ENCODE data around the gene CEP104.
"Not testable (repeated sequence)": the region's sequence is repeated elsewhere in the genome, so short reads cannot be mapped to it uniquely, and the experiment has no call there.

The CEP104 gene

DNA sequence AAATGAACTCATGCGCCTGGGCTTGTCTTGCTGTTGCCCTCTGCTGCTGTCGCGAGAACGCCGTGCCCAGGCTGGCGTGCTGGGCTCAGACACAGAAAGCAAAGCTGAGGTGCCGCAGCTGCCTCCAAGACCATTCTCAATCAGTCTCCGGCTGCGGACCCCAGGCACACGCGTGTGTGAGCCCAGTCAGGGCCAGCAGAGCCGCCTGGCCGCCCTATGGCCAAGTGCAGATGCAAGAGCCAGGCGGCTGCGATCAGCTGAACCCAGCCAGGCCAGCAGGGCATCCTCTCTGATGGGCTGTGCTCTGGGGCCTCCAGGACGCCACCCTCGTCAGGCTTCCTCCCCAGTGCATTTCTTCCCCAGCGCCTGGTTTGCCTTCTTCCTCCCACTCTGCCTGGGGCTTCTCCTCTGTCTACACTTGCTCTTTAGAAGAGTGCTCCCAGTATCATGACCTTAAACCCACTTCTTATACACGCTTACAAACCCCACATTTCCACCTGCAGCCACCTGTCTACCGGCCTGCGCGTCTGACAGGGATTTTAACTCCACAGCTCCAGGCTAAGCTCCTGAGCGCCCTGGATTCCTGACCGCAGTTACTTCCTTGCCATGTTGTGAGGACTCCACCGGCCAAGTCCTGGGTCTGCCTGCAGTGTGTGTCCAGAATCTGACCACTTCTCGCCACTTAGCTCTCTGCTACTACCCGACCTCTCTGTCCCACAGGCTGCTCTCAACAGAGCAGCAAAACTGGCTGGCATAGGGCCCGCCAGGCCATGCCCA lies 39.0 kb downstream of the CEP104 start:
- no peak overlapping the region for H3K4me3 ChIP-seq (ENCODE audit: insufficient read depth, low read depth, low read length, poor library complexity, severe bottlenecking)
- H3K4me1 ChIP-seq (ENCODE audit: control insufficient read depth, insufficient read depth, low read length, poor library complexity, severe bottlenecking): no peaks in the 10 kb centered on the region
- no peaks in the 10 kb centered on the region for H3K9me3 ChIP-seq (ENCODE audit: control insufficient read depth, low read length)
- peaks cover 24% of the 10 kb centered on the region for H3K36me3 ChIP-seq (ENCODE audit: control insufficient read depth, insufficient read depth, low read length)
- DNase-seq: no peak
- no peaks in the 10 kb centered on the region for H3K27me3 ChIP-seq (replicated peaks; ENCODE audit: control insufficient read depth, insufficient read depth, low read length, poor library complexity, severe bottlenecking)
- no peak overlapping the region for H3K27ac ChIP-seq (ENCODE audit: insufficient read depth, low read length, poor library complexity, severe bottlenecking)

DNA sequence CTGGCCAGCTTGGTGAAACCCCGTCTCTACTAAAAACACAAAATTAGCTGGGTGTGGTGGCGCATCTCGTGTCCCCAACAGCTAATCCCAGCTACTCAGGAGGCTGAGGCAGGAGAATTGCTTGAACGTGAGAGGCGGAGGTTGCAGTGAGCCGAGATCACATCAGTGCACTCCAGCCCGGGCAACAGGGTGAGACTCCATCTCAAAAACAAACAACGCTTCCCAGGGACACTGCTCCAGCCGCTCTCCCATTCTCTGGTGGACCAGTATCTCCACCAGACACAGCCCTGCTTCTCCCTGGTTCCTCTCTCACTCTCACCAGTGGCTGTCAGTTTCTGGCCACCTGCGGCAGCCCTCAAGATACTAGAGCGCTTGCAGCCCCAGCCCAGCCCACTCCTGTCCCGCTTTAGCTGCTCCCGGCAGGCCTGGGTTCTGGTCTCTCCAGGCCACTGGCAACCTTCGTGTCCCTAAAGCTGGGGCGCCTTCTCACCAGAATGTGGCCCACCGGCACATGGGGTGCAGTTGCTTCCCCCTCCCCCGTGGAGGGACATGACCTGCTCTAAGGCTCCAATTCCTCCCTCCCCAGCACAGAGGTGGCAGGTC lies 39.8 kb downstream of the CEP104 start:
- Histone ChIP-seq H3K36me3 (ENCODE audit: control insufficient read depth, insufficient read depth, low read length) (peaks cover 24% of the 10 kb centered on the region), H3K4me3 (ENCODE audit: insufficient read depth, low read depth, low read length, poor library complexity, severe bottlenecking) (no peak overlapping the region), H3K27me3 (replicated peaks; ENCODE audit: control insufficient read depth, insufficient read depth, low read length, poor library complexity, severe bottlenecking) (no peaks in the 10 kb centered on the region), H3K27ac (ENCODE audit: insufficient read depth, low read length, poor library complexity, severe bottlenecking) (no peak overlapping the region), H3K9me3 (ENCODE audit: control insufficient read depth, low read length) (no peaks in the 10 kb centered on the region), H3K4me1 (ENCODE audit: control insufficient read depth, insufficient read depth, low read length, poor library complexity, severe bottlenecking) (no peaks in the 10 kb centered on the region)
- DNase-seq: no peak

DNA sequence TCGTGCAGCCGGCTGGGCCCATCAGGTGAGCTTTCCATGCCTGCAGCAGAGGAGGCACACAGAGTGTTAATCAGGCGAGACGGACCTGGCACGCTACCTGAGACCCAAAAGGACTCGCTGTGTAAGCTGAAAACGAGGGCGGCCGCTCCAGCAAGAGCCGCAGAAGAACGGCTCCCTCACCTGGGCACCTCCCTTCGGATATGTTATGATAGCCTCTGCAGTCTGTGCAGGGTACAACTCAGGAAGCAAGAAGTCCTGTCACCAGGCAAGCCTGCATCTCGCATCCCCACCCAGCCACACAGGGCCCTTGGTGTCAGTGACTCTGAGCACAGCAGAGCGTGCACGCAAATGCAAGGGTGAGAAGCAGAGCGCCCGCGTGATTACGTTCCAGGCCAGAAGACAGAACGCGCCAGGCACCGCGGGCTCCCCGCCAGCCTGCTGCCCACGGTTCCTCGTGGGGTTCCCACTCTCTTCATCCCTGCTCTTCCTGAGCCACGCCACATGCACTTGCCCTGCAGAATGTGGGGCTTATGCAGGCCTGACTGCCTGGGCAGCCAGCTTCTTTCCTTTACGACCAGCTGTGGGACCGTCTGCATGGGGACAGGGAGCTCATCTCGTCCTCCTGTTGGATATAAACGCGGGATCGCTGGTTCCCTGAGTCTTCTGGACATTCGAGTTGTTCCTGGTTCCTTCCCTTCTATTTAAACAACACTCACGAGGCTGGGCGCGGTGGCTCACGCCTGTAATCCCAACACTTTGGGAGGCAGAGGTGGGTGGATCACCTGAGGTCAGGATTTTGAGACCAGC lies 40.5 kb downstream of the CEP104 start:
- Histone ChIP-seq H3K9me3 (ENCODE audit: control insufficient read depth, low read length) (no peaks in the 10 kb centered on the region), H3K4me3 (ENCODE audit: insufficient read depth, low read depth, low read length, poor library complexity, severe bottlenecking) (no peak overlapping the region), H3K27me3 (replicated peaks; ENCODE audit: control insufficient read depth, insufficient read depth, low read length, poor library complexity, severe bottlenecking) (no peaks in the 10 kb centered on the region), H3K27ac (ENCODE audit: insufficient read depth, low read length, poor library complexity, severe bottlenecking) (no peak overlapping the region), H3K4me1 (ENCODE audit: control insufficient read depth, insufficient read depth, low read length, poor library complexity, severe bottlenecking) (no peaks in the 10 kb centered on the region), H3K36me3 (ENCODE audit: control insufficient read depth, insufficient read depth, low read length) (peaks cover 20% of the 10 kb centered on the region)
- no peak for DNase-seq

DNA sequence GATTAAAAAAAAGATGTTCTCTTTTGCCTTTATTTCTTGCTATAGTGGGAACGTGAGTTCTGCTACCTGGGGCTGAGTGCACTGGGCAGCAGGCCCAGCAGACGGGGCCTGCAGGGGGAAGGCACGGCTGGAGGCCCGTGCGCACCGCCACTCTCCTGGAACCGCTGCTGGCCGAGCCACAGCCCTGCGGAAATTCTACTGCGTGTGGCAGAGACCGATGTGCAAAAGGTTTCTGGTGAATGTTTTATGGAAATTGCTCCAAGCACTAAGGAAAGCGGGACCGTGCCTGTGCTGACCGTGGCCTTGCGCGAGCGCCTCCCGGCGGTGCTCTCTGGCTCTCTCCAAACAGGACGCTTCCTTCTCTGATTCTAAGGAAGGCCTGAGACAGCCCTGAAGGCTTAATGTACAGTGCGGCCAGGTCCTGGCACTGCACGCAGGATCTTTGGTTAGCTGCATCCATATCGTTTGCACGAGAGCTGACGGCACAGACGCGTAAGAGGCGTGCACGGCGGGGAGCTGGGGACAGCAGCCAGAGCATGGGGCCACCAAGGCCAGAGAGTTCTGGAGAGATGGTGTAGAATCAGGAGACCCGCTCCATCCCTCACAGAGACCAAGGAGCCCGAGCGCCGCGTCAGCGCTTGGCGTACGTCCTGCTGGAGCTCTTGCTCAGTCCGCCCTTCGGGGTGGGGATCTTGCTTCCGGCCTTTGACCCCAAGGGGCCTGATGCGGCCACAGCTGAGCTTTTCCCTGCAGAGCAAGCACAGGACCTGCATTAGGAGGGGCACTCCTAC lies 42.0 kb downstream of the CEP104 start:
- Histone ChIP-seq H3K36me3 (ENCODE audit: control insufficient read depth, insufficient read depth, low read length) (peaks cover 11% of the 10 kb centered on the region), H3K9me3 (ENCODE audit: control insufficient read depth, low read length) (no peaks in the 10 kb centered on the region), H3K4me3 (ENCODE audit: insufficient read depth, low read depth, low read length, poor library complexity, severe bottlenecking) (no peak overlapping the region), H3K4me1 (ENCODE audit: control insufficient read depth, insufficient read depth, low read length, poor library complexity, severe bottlenecking) (no peaks in the 10 kb centered on the region), H3K27ac (ENCODE audit: insufficient read depth, low read length, poor library complexity, severe bottlenecking) (no peak overlapping the region), H3K27me3 (replicated peaks; ENCODE audit: control insufficient read depth, insufficient read depth, low read length, poor library complexity, severe bottlenecking) (no peaks in the 10 kb centered on the region)
- no peak for DNase-seq

DNA sequence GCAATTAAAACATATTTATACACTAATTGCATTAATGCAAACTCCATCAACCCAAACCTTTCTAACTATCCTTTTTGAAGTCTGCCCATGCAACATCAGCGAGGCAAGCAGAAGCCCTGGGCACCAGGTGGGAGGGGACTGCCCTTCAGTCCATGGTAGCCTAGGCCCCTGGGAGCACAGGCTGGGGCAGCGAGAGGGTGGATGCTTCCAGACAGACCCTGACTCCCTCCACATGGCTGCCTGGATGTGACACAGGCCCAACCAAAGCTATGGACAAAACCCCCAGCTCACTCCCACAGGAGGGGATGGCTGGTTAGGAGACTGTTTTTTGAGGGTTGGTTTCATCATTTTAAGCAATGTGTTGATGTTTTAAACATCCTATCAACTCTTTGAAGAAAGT lies 42.9 kb downstream of the CEP104 start:
- no peaks in the 10 kb centered on the region for H3K27me3 ChIP-seq (replicated peaks; ENCODE audit: control insufficient read depth, insufficient read depth, low read length, poor library complexity, severe bottlenecking)
- no peak for DNase-seq
- peaks cover 8% of the 10 kb centered on the region for H3K36me3 ChIP-seq (ENCODE audit: control insufficient read depth, insufficient read depth, low read length)
- H3K27ac ChIP-seq (ENCODE audit: insufficient read depth, low read length, poor library complexity, severe bottlenecking): no peak overlapping the region
- no peak overlapping the region for H3K4me3 ChIP-seq (ENCODE audit: insufficient read depth, low read depth, low read length, poor library complexity, severe bottlenecking)
- H3K4me1 ChIP-seq (ENCODE audit: control insufficient read depth, insufficient read depth, low read length, poor library complexity, severe bottlenecking): no peaks in the 10 kb centered on the region
- H3K9me3 ChIP-seq (ENCODE audit: control insufficient read depth, low read length): no peaks in the 10 kb centered on the region

DNA sequence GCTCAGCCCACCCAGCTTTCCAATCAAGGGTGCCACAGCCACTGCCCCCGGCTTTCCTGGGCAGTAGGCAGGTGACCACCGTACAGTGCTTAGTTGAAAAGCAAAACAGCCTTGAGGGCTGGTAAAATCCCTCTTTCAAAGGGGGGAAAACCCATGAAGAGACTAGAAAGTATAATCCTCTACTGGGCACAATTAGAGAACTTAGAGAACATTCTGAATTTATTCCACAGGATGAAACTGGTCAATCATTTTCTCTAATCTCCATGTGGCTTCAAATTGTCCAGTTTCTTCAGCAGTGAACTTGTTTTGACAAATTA lies 45.5 kb downstream of the CEP104 start:
- Histone ChIP-seq H3K27me3 (replicated peaks; ENCODE audit: control insufficient read depth, insufficient read depth, low read length, poor library complexity, severe bottlenecking) (no peaks in the 10 kb centered on the region), H3K27ac (ENCODE audit: insufficient read depth, low read length, poor library complexity, severe bottlenecking) (no peak overlapping the region), H3K9me3 (ENCODE audit: control insufficient read depth, low read length) (no peaks in the 10 kb centered on the region), H3K36me3 (ENCODE audit: control insufficient read depth, insufficient read depth, low read length) (peaks cover 5% of the 10 kb centered on the region), H3K4me3 (ENCODE audit: insufficient read depth, low read depth, low read length, poor library complexity, severe bottlenecking) (no peak overlapping the region), H3K4me1 (ENCODE audit: control insufficient read depth, insufficient read depth, low read length, poor library complexity, severe bottlenecking) (no peaks in the 10 kb centered on the region)
- no peak for DNase-seq

DNA sequence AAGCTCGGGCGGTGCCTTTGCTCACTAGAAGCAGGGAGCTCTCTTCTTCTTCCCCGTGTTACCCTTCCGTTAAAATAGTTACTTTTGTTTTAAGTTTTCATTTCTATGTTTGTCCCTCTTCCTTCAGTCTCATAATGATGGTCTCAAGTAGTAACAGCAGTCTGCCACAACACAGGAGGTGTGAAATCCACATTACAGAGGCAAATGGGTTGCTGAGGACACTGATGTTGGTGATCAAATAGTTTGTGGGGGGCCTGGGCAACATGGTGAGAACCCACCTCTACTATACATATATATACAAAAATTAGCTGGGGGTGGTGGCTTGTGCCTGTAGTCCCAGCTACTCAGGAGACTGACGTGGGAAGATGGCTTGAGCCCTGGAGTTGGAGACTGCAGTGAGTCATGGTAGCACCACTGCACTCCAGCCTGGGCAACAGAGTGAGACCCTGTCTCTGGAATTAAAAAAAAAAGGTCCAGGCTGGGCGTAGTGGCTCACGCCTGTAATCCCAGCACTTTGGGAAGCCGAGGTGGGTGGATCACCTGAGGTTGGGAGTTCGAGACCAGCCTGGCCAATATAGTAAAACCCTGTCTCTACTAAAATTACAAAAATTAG lies 46.8 kb downstream of the CEP104 start:
- not testable (repeated sequence) for H3K4me3 ChIP-seq (ENCODE audit: insufficient read depth, low read depth, low read length, poor library complexity, severe bottlenecking); H3K27ac ChIP-seq (ENCODE audit: insufficient read depth, low read length, poor library complexity, severe bottlenecking); H3K4me1 ChIP-seq (ENCODE audit: control insufficient read depth, insufficient read depth, low read length, poor library complexity, severe bottlenecking); DNase-seq; H3K9me3 ChIP-seq (ENCODE audit: control insufficient read depth, low read length); H3K27me3 ChIP-seq (replicated peaks; ENCODE audit: control insufficient read depth, insufficient read depth, low read length, poor library complexity, severe bottlenecking); H3K36me3 ChIP-seq (ENCODE audit: control insufficient read depth, insufficient read depth, low read length)

DNA sequence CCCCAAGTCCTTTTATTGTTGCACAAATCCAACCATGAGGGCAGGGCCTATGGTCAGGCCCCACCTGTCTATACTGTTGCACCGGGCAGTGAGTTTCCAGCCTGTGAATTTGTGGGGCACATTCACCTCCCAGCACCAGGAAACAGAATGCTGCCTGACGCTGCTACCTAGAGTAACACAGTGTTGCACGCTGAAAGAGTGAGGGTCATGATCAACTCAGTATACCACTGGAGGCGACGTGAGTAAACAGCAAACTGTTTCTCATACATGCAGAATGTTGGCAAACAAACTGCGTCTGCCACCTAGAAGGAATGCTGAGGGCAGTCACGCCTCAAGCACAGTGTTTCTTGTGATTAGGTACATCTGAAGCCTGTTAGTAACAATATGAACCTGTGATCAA lies 47.3 kb downstream of the CEP104 start:
- Histone ChIP-seq H3K4me3 (ENCODE audit: insufficient read depth, low read depth, low read length, poor library complexity, severe bottlenecking) (no peak overlapping the region), H3K9me3 (ENCODE audit: control insufficient read depth, low read length) (no peaks in the 10 kb centered on the region), H3K4me1 (ENCODE audit: control insufficient read depth, insufficient read depth, low read length, poor library complexity, severe bottlenecking) (no peaks in the 10 kb centered on the region), H3K36me3 (ENCODE audit: control insufficient read depth, insufficient read depth, low read length) (peaks cover 5% of the 10 kb centered on the region), H3K27me3 (replicated peaks; ENCODE audit: control insufficient read depth, insufficient read depth, low read length, poor library complexity, severe bottlenecking) (no peaks in the 10 kb centered on the region), H3K27ac (ENCODE audit: insufficient read depth, low read length, poor library complexity, severe bottlenecking) (no peak overlapping the region)
- no peak for DNase-seq

DNA sequence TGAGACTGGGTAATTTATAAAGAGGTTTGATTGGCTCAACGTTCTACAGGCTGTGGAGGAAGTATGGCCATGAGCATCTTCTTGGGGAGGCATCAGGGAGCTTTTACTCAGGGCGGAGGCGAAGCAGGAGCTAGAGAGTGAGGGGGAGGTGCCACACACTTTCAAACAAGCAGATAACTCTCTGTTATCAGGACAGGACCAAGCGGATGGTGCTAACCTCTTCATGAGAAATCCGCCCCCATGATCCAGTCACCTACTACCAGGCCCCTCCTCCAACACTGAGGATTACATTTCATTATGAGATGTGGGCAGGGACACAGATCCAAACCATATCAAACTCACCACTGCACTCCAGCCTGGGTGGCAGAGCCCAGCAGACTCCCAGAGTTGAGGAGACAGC lies 49.2 kb downstream of the CEP104 start:
- no peaks in the 10 kb centered on the region for H3K4me1 ChIP-seq (ENCODE audit: control insufficient read depth, insufficient read depth, low read length, poor library complexity, severe bottlenecking)
- no peaks in the 10 kb centered on the region for H3K9me3 ChIP-seq (ENCODE audit: control insufficient read depth, low read length)
- H3K4me3 ChIP-seq (ENCODE audit: insufficient read depth, low read depth, low read length, poor library complexity, severe bottlenecking): no peak overlapping the region
- no peak for DNase-seq
- no peaks in the 10 kb centered on the region for H3K36me3 ChIP-seq (ENCODE audit: control insufficient read depth, insufficient read depth, low read length)
- no peaks in the 10 kb centered on the region for H3K27me3 ChIP-seq (replicated peaks; ENCODE audit: control insufficient read depth, insufficient read depth, low read length, poor library complexity, severe bottlenecking)
- H3K27ac ChIP-seq (ENCODE audit: insufficient read depth, low read length, poor library complexity, severe bottlenecking): no peak overlapping the region
